Epithelial cell of esophagus (primary cell): ENCODE measurements around the gene HEPACAM.

ENCODE experiments used
- DNase-seq: peaks from one replicate; pipeline ENCODE4 v3.0.0; 2010; ENCODE audit warnings: low read depth
- H3K4me3 ChIP-seq: 2 replicates; pipeline ENCODE4 v1.5.1; 2011; ENCODE audit warnings: mild to moderate bottlenecking, low read length, control low read depth
- CTCF ChIP-seq: IDR thresholded peaks from 2 replicates; pipeline ENCODE4 v1.5.1; 2011; ENCODE audit warnings: low read depth, mild to moderate bottlenecking, low read length, control low read depth, inconsistent platforms; ENCODE audit not compliant: insufficient read depth; ENCODE audit errors: missing control alignments

The HEPACAM gene

GRCh38 chr11:124896071-124896750 is 39.6 kb downstream of the HEPACAM start:
- TF ChIP-seq CTCF, result no peak
- no peak overlapping the region for H3K4me3 ChIP-seq
- DNase-seq, result no peak

GRCh38 chr11:124895471-124895971 is 40.3 kb downstream of the HEPACAM start:
- TF ChIP-seq CTCF, result no peak
- no peak overlapping the region for H3K4me3 ChIP-seq
- no peak for DNase-seq

- no peak for DNase-seq
- no peak for TF ChIP-seq CTCF
- no peak overlapping the region for H3K4me3 ChIP-seq
Observed at GRCh38 chr11:124894606-124895430, 41.0 kb downstream of the HEPACAM start.

GRCh38 chr11:124893781-124894401 is 42.0 kb downstream of the HEPACAM start:
- DNase-seq, result no peak
- H3K4me3 ChIP-seq, result no peak overlapping the region
- no peak for TF ChIP-seq CTCF

GRCh38 chr11:124892750-124893454 is 42.9 kb downstream of the HEPACAM start:
- H3K4me3 ChIP-seq, result no peak overlapping the region
- DNase-seq, result no peak
- no peak for TF ChIP-seq CTCF

GRCh38 chr11:124892146-124892545 is 43.7 kb downstream of the HEPACAM start:
- DNase-seq, result no peak
- no peak overlapping the region for H3K4me3 ChIP-seq
- no peak for TF ChIP-seq CTCF
